Measurements from ENCODE around the gene CBX6. TPM values are rescaled to one million over a fixed set of nuclear protein-coding genes. Genes with fewer than 3 reads are reported as not detected.

CBX6 gene
- total RNA-seq, 1 experiment from 2014 or later = 31.4 TPM

DNA sequence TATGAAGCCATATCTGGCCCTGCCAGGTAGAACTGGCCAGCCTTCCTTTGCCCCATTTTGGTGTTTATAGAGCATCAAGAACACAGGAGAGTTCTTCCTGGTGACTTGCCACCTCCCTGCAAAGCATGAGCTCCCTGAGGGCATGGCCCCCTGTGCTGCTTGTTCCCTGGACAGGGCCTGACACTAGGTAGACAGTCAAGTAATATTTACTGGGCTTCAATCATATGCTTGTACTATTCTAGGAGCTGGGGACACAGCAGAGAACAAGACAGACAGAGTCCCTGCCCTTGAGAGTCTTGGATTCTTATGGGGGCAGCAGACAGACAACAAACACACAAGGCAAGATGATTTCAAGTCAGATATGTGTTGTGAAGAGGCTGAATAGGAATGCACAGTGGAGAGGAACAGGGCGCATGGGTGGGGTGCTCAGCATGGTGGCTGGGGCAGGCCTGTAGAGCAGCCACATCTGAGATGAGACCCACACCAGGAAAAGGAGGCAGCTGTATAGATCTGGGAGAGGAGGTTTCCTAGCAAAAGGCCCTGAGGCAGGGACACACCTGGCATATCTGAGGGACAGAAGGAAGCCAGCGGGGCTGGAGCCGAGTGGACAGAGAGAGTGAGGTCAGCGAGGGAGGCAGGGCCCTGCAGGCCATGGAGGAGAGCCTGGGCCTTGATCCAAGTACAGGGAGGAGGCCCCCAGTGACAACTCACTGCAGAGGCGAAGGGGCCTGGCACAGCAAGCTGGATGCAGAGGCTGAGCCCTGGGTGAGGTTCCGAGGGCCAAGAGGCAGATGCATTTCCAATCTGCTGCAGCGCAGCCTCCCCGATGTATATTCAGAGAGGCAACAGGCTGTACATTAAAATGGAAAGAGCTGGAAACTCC, 10.2 kb upstream of the CBX6 start:
- Histone ChIP-seq H4K20me1 (ENCODE audit: control insufficient read depth, insufficient read depth, insufficient read length) (no peaks in the 10 kb centered on the region), H2AK5ac (ENCODE audit: insufficient read length, low read length) (no peak overlapping the region), H3K4me2 (ENCODE audit: insufficient read depth, insufficient read length, low read length) (no peak overlapping the region), H2BK120ac (ENCODE audit: low read depth, low read length, poor library complexity, severe bottlenecking) (no peak overlapping the region), H3K14ac (ENCODE audit: insufficient read depth, low read length) (no peak overlapping the region), H3K4me1 (ENCODE audit: insufficient read depth, low read length) (no peaks in the 10 kb centered on the region), H3T11ph (ENCODE audit: low read length) (no peak overlapping the region), H4K5ac (ENCODE audit: insufficient read length, low read depth, low read length) (no peak overlapping the region), H2BK5ac (ENCODE audit: insufficient read length, low read length) (no peak overlapping the region), H2BK20ac (ENCODE audit: low read depth, low read length, poor library complexity, severe bottlenecking) (no peak overlapping the region), H4K8ac (replicated peaks; ENCODE audit: insufficient read length, low read depth, low read length) (no peak overlapping the region), H3K56ac (ENCODE audit: insufficient read length, low read depth, low read length) (no peak overlapping the region), H3K9ac (ENCODE audit: extremely low read depth, insufficient read length, low read length) (no peak overlapping the region), H2AFZ (ENCODE audit: low read length) (no peak overlapping the region), H3K18ac (ENCODE audit: insufficient read length, low read depth, low read length) (no peak overlapping the region), H2BK15ac (ENCODE audit: low read depth, low read length) (no peak overlapping the region), H3K79me2 (ENCODE audit: insufficient read depth, low read length) (no peaks in the 10 kb centered on the region), H3K79me1 (ENCODE audit: insufficient read depth, low read depth, low read length, poor library complexity, severe bottlenecking) (no peaks in the 10 kb centered on the region), H3K23me2 (ENCODE audit: insufficient read length, low read depth, low read length, poor library complexity, severe bottlenecking) (no peaks in the 10 kb centered on the region), H3K4ac (ENCODE audit: low read depth, low read length) (no peak overlapping the region), H2BK12ac (ENCODE audit: insufficient read length, low read depth, low read length) (no peak overlapping the region), H4K91ac (ENCODE audit: insufficient read length, low read depth, low read length) (no peak overlapping the region), H3K27me3 (ENCODE audit: insufficient read depth, low read length) (no peaks in the 10 kb centered on the region), H3K27ac (ENCODE audit: insufficient read length, low read depth, low read length) (no peak overlapping the region), H3K9me3 (ENCODE audit: control insufficient read depth, low read depth, low read length) (no peaks in the 10 kb centered on the region), H3K23ac (ENCODE audit: insufficient read length, low read depth, low read length) (no peak overlapping the region)
- no peak overlapping the region; a peak in 1 of 7 replicates for H3K27ac Mint-ChIP-seq
- H3K4me3 Mint-ChIP-seq = no peak overlapping the region
- peaks cover 27% of the 10 kb centered on the region for H3K27me3 Mint-ChIP-seq (ENCODE audit: low read depth)
- DNase-seq = no peak
- no peaks in the 10 kb centered on the region; a peak in 1 of 7 replicates for H3K36me3 Mint-ChIP-seq (ENCODE audit: insufficient read depth in 1 of 3, low read depth in 3 of 3)
- H3K4me1 Mint-ChIP-seq = peaks cover 2 to 7% of the 10 kb centered on the region in 2 experiments; a peak in 1 of 4 replicates
- no peaks in the 10 kb centered on the region for H3K9me3 Mint-ChIP-seq
- WGBS (ENCODE audit: extremely low coverage, insufficient read length, low lambda C conversion rate) = no CpG with 5 or more reads among the region's 8 CpGs
- TF ChIP-seq, protein P1, sequence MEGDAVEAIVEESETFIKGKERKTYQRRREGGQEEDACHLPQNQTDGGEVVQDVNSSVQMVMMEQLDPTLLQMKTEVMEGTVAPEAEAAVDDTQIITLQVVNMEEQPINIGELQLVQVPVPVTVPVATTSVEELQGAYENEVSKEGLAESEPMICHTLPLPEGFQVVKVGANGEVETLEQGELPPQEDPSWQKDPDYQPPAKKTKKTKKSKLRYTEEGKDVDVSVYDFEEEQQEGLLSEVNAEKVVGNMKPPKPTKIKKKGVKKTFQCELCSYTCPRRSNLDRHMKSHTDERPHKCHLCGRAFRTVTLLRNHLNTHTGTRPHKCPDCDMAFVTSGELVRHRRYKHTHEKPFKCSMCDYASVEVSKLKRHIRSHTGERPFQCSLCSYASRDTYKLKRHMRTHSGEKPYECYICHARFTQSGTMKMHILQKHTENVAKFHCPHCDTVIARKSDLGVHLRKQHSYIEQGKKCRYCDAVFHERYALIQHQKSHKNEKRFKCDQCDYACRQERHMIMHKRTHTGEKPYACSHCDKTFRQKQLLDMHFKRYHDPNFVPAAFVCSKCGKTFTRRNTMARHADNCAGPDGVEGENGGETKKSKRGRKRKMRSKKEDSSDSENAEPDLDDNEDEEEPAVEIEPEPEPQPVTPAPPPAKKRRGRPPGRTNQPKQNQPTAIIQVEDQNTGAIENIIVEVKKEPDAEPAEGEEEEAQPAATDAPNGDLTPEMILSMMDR (conservative IDR thresholded peaks at IDR 0.05) = no peak
